Stimulated activated CD4-positive, alpha-beta T cell treated with anti-CD3 and anti-CD28 coated beads, Interleukin-4, amount 100 ng/mL, for 1 hour (primary cell): Measurements from ENCODE around the gene UBLCP1.
"Not testable (repeated sequence)": the region's sequence is repeated elsewhere in the genome, so short reads cannot be mapped to it uniquely, and the experiment has no call there.

Source experiments
- DNase-seq: peaks from one replicate; pipeline ENCODE4 v3.0.0-alpha.2; 2020

UBLCP1 gene, protein sequence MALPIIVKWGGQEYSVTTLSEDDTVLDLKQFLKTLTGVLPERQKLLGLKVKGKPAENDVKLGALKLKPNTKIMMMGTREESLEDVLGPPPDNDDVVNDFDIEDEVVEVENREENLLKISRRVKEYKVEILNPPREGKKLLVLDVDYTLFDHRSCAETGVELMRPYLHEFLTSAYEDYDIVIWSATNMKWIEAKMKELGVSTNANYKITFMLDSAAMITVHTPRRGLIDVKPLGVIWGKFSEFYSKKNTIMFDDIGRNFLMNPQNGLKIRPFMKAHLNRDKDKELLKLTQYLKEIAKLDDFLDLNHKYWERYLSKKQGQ

DNA sequence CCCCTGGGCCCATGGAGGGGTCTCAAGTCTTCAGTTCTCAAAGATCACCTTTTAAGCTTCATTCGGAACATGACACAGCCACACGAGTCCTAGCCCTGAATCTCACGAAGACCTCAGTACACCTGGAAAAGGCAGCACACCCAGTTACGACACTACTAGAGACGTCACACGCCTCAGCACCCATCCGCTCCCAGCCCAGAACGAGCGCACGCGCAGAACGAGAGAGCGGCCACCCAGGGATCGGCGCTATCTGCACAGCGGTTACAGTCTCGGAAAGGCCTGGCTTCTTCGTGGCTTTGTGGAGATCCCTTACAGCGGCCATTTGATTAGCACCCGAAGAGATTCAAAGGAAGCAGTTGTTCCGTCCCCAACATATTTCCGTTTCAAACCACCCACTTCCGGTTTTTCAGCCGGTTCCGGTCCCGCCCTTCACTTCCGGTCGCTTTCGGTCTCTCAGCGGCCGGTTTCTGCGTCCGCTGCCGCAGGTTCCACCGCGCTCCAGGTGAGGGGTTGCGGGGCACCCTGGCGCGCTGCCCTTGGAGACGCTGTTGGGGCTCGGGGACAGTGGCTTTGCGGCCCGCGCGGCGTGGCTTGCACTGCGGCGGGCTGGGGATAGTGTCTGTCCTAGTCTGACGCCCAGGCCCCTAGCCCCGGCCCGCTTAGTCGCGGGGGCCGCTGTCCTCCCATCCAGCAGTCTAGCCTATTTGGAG, at the start of gene UBLCP1:
Gene UBLCP1 (plus strand): TSS at position 432 of the 710 bp plus-strand sequence. CDS start 5,626 bp downstream, outside the sequence.
- peak; percentile 73 for DNase-seq

DNA sequence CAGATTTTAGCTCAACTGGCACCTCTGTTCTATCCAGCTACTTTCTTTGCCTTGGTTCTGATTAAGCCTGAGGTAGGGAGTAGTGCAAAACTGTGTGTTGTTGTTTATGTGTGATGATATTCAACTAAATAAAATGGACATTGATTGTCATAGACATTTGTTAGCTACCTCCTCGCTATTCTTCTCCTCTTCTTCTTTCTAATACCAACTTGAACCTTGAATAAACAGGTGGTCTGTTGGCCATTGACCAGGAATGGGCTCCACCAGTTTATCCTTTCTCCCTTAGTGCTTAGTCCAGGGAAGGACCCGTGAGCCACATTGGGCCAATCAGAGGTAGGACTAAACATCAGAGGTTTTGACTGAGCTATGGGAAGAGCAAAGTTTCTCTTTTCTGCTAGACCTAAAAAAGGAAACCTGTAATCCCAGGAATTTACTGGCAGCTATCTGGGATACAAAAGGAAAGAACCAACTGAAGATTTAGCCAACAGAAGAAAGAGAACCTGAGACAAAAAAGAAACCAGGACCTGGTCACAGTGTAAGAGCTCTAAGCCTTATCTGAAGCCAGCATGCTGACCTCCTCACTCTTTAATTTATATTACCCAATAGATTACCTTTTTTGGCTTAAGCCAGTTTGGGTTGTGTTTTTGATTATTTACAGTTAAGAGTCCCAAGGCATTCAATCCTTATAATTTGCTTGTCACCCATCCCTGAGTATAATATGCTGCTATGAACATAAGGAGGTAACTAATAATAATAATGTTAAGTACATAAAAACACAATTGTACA, 48.4 kb upstream of the UBLCP1 start:
- DNase-seq = no peak

DNA sequence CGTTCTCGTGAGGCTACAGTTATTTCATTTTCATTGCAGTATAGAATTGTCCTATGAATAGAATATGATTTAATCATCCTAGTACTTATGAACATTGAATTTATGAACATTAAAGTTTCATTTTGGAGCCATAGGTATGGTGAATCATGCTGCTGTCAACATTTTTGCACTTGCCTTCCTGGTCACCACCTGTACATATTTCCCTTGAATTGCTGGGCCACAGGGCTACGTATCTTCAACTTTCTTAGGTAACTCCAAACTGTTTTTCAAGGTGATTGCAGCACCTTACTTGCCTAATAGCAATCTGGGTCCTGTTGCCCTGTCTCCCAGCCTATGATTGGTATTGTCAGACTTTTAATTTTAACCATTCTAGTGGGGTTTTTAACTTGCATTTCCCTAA, 47.2 kb upstream of the UBLCP1 start:
- DNase-seq = no peak

DNA sequence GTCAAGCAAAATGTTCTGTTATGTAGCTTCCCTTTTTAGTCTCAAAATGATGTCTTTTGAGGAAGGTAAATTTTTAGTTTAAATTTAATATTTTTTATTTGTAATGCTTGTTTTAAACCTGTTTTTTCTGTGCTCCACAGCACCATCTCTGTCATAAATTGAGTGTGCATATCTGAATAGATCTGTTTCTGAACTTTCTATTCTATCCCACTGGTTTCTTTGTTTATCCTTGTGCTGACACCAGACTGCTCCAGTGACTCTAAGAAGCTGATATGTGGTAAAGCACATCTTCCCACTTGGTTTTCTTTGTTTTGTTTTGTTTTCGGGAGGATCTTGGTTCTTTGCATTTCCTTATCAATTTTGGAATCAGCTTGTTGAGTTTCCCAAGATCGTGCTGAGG, 46.6 kb upstream of the UBLCP1 start:
- no peak for DNase-seq

- no peak for DNase-seq
Measured at GRCh38 chr5:159217236-159217635, 45.9 kb upstream of the UBLCP1 start.

DNA sequence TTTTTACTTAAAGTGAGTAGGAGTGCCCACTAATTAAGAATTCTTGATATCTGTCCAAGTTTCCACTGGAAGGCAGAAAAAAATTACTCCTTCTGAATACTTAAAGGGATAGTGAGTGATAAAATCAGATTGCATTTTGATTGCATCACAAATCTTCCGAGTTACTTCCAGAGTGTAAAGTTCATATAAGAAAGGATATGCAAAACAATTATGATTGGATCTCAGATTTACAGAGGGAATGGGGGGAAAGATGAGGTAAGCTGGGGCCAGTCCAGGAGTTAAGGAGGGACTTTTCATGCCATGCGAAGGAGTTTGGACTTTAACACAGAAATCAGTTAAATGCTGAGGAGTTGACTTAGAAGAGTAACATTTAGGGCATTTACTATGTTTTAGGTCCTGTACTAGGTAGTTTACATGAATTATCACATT, 44.5 kb upstream of the UBLCP1 start:
- no peak for DNase-seq

- no peak for DNase-seq
Measured at GRCh38 chr5:159220206-159220605, 42.9 kb upstream of the UBLCP1 start.

DNA sequence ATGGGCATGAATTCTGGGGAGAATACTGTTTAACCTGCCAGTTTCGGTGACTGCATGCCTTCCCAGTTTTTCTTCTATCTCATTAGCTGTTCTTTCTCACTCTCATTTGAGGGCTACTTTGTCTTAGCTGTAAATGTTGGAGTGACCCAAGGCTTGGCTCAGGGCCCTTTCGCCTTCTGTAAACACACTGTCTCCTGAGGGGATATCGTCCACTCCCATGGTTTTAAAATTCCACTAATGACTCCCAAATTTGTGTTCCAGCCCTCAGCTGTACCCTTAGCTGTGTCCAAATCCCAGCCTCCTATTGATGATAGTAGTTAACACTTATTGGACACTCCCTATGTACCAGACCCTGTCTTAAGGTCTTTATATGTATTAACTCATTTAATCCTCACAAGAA, 39.6 kb upstream of the UBLCP1 start:
- DNase-seq = no peak

DNA sequence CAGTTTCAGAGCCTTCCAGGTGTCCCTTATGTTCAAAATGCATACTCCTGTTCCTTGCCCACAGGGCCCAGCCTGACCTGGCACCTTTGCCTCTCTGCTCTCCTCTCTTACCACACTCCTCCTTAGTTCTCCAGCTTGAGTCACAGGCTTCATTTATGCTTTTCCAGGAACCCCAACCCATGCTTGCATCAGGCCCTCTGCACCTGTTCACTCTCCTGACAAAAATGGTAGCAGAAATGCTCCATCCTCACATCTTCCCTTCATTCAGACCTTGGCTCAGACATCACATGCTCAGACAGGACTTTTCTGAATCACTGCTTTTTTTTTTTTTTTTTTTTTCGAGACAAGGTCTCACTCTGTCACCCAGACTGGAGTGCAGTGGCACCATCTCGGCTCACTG, 38.6 kb upstream of the UBLCP1 start:
- no peak for DNase-seq

- no peak for DNase-seq
Measured at GRCh38 chr5:159226451-159226850, 36.6 kb upstream of the UBLCP1 start.

DNA sequence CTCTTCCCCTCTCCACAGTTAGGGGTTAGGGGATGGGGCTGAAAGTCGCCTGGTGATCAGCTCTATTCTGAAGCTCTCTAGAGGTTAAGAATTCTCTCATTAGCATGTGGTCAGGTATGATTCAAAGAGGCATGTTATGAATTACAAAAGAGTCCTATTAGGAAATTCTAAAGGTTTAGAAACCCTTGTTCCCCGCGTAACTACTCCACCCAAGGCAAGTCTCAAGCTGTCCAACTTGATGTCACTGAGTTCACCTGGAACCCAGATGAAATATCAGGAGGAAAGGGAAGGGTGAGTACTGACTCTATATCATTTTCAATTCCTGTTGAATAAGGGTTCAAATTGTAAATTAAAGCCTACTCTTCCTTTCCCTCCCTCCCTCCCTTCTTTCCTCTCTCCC, 35.6 kb upstream of the UBLCP1 start:
- DNase-seq = no peak

DNA sequence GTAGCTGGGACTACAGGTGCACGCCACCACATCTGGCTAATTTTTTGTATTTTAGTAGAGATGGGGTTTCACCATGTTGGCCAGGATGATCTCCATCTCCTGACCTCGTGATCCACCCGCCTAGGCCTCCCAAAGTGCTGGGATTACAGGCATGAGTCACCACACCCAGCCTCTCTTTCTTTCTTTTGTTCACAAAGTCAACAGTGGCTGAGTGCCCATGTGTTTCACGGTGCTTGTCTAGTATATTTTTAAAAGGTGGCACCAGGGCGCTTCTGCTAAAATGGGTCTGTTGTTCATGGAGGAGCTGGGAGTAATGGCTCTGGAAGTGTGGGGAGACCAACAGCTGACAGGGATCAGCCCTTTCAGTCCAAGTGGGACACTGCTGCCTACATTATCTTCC, 35.0 kb upstream of the UBLCP1 start:
- not testable (repeated sequence) for DNase-seq

DNA sequence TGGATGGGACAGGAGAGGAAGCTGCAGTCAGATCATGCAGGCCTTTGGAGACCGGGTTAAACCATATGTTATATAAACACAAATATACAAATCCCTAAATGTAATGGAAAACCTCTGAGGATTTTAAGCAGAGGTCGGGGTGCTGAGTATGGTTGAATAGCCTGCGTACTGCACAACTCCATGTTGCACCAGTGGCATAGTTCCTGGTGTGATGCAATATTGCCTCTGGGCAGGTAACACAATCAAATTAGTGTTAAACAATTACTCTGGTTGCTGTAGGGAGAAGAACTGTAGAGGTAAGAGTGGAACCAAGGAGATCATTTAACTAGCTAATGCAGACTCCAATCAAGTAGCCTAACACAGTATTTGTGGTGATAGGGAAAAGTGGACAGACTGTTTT, 32.4 kb upstream of the UBLCP1 start:
- DNase-seq = no peak

DNA sequence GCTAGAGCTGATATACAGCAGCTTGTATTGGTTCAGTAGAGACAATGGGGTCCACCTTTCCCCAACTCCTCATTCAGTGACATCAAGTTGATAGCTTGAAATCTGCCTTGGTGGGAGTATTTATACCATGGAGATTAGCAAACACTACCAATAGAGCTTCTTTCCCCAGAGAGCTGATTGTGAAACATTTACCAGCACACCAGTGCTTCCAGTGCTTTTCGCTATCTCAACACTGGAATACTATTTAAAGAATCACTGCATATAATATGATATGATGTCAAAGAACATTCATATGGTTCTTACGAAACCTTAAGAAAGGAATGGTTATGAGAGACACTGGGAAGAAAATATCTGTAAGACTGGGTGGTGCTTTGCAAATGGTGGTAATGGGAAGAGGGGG, 31.9 kb upstream of the UBLCP1 start:
- no peak for DNase-seq

DNA sequence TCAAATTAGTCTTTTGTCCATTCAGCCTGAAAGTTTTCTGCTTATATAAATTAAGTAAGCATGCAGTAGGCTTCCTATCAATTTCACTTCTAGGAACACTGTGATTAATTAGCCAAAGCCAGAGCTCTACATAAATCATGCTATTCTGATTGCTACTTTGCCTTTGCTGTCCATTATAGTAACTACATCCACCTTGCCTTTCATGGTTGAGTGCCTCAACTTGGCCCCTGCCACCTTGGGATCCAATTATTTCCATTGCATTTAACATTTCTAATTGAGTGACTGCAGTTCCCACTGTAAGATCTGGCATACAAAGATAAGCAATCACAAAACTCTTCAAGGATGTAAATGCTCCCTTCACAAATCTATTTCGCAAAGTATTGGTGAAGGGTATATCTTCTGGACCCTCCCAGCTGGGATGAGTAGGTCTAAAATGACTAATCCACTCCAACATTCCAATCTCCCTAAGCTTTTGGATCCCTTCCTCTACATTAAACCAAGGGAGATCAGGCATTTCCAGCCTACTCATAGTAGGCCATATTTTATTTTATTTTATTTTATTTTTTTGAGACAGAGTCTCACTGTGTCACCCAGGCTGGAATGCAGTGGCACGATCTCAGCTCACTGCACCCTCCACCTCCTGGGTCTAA, 27.1 kb upstream of the UBLCP1 start:
- not testable (repeated sequence) for DNase-seq

DNA sequence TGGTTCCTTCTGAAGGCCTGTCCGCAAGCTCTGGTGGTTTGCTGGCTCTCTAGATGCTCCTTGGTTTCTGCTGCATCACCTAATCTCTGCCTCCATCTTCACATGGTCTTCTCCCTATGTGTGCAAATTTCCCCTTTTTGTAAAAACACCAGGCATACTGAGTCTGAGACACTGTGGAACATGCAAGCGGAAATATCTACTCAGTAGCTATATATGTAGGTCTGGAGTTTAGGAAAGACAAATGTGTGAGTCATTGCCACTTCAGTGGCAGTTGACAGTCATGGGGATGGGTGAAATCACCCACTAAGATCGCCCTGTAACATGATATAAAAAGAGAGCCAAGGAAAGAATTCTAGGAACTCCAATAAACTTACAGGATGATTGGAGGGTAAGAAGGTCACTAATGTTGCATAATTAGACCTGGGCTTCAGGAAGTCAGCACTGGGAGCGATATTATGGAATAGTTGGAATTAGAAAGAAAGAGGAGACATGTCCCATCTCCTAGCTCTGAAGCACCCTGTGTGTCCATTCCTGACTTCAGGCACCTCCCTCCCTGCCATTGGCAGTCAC, 22.7 kb upstream of the UBLCP1 start:
- DNase-seq = peak; percentile 8

DNA sequence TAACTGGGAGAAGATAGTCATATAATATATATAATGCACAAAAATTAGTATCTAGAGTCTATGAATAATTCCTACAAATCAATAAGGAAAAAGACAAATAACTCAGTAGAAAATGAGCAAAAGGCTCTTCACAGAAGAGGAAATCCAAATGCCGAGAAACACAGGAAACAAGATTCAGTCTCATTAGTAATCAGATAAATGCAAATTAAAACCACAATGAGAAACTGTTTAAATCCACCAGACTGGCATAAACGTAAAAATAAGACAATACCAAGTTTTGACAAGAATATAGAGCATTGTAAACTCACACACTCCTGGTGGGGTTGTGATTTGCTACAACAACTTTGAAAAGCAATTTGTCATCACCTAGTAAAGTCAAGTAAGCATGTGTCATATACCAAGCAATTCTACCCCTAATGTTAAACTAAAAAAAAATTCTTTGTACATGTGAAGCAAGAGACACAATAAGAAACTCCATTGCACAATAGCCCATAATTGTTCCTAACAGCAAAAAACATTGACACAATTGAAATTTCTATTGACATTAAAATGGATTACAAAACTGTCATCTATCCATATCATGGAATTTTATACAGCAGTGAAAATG, 21.0 kb upstream of the UBLCP1 start:
- DNase-seq = no peak

DNA sequence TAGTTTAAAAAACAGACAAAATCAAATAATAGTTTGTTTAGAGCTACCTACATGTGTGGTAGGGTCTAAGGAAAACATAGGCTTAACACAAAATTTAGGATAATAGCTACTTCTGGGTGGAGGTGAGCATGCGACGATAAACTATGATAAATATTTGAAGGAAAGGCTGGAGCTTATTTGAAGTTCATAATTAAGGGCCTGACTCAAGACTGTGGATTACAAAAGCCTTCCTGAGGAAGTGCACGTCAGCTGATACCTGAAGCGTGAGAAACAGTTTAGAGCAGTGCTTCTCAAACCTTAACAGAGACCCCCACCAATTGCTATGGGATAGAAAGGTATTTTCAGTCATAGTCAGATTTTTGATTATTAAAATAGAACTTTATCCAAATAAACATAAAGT, 20.4 kb upstream of the UBLCP1 start:
- DNase-seq = no peak

DNA sequence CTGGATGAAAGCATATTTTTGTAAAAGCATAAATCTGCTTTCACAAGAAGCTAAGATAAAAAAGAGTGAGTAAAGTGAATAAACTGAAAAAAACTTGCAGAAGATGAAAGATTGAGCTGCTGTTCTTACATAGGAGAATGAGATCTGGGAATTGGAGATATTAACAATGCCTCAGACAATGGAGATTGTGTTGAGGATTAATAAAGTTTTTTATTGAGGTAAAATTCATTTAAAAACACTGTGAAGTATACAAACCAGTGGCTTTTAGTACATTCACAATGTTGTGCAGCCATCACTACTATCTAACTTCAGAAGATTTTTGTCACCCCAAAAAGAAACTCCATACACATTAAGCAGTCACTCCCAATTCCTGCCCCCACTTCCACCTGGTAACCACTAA, 19.7 kb upstream of the UBLCP1 start:
- no peak for DNase-seq

DNA sequence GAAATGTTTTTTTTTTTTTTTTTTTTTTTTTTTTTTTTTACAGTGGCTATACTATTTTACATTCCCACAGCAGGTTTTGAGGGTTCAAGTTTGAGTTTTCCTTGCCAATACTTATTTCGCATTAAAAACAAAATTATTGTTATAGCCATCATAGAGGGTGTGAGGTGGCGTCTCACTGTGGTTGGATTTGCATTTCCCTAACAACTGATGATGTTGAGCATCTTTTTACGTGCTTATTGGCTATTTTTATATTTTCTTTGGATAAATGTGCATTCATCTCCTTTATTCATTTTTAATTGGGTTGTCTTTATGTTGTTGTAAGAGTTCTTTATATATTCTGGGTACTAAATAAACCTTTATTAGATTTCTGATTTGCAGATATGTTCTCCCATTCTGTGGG, 18.9 kb upstream of the UBLCP1 start:
- no peak for DNase-seq

DNA sequence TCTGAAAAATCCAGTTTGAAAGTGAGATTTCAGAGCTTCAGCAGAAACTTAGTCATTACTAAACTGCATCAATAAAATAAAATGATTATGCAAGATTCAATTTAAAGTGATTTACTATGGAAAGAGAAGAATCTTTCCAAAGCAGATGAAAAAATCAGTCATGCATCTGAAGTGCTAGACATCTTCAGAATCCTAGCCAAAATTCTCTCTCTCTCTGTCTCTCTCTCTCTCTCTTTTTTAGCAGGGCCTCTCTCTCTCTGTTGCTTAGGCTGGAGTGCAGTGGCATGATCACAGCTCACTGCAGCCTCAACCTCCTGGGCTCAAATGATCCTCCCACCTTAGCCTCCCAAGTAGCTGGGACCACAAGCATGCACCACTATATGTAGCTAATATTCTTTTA, 18.2 kb upstream of the UBLCP1 start:
- DNase-seq = no peak

GRCh38 chr5:159249158-159249557, 13.9 kb upstream of the UBLCP1 start:
- DNase-seq = no peak

DNA sequence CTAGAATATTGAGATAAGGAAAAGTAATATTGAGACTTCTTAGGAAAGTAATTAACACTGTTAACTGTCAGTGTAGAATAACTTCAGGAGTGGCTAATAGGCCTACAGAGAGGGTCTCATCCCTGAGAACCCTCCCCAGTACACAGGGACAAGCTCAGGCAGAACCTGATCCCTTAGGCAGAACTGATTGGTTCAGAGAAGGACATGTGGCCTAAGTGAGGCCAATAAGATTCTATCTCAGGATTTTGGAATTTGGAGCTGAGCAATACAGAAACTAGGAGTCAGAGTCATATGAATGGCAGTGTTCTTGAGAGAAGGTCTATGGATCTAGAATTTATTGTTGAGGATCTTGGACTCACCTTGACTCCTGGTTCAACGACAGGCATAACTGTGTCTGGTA, 10.9 kb upstream of the UBLCP1 start:
- DNase-seq = no peak
